H1 (cell line): ENCODE data around the gene SLC25A22. TPM values are rescaled to one million over a fixed set of nuclear protein-coding genes. Genes with fewer than 3 reads are reported as not detected.

ENCODE experiments used
- CTCF ChIA-PET: fragments of 300-600 bp; sonication (Branson Sonifier 250); formaldehyde crosslinking; loops from one replicate; lab custom pipeline; 2021; ENCODE audit not compliant: partially characterized antibody; lab: Charles Lee
- POLR2A ChIA-PET: fragments of 300-600 bp; sonication (Branson Sonifier 250); formaldehyde crosslinking; loops from one replicate; lab custom pipeline; 2021; ENCODE audit warnings: inconsistent platforms; ENCODE audit not compliant: partially characterized antibody; lab: Charles Lee
- DNase-seq, 2 experiments: peaks; one replicate each; pipeline versions ENCODE4 v3.0.0 to v3.0.0-alpha.2; 2010 to 2022; ENCODE audit warnings: low spot score in 2 of 2, low read depth in 1 of 2, mixed read lengths in 1 of 2
- FAIRE-seq: peaks from 2 replicates; lab custom pipeline; 2011; peaks lifted over from hg19 to GRCh38; lab: Jason Lieb, UNC
- H2AFZ ChIP-seq: 2 replicates; pipeline ENCODE4 v1.8.1; 2012; ENCODE audit warnings: low read length, inconsistent platforms
- H2AK5ac ChIP-seq: 2 replicates; pipeline ENCODE4 v1.6.1; 2013; ENCODE audit warnings: low read depth, low read length
- H2BK120ac ChIP-seq: replicated peaks from 2 replicates; pipeline ENCODE3; 2013; ENCODE audit warnings: low read depth, low read length, inconsistent platforms
- H2BK12ac ChIP-seq: 2 replicates; pipeline ENCODE4 v1.6.1; 2013; ENCODE audit warnings: low read depth, low read length
- H2BK15ac ChIP-seq: 2 replicates; pipeline ENCODE4 v1.6.1; 2013; ENCODE audit warnings: low read length
- H2BK20ac ChIP-seq: 2 replicates; pipeline ENCODE4 v1.6.1; 2013; ENCODE audit warnings: low read length
- H2BK5ac ChIP-seq: 2 replicates; pipeline ENCODE4 v1.6.1; 2013; ENCODE audit warnings: low read depth, low read length
- H3K14ac ChIP-seq: 2 replicates; pipeline ENCODE4 v1.6.1; 2013; ENCODE audit warnings: inconsistent platforms; ENCODE audit not compliant: insufficient read length
- H3K18ac ChIP-seq: 2 replicates; pipeline ENCODE4 v1.6.1; 2013; ENCODE audit warnings: low read length; ENCODE audit errors: extremely low read depth
- H3K23ac ChIP-seq: 2 replicates; pipeline ENCODE4 v1.6.1; 2013; ENCODE audit warnings: inconsistent platforms; ENCODE audit not compliant: insufficient read length
- H3K23me2 ChIP-seq: 2 replicates; pipeline ENCODE4 v1.6.1; 2013; ENCODE audit warnings: low read depth, low read length
- H3K27ac ChIP-seq: 2 replicates; pipeline ENCODE4 v1.6.1; 2011; ENCODE audit warnings: low read depth, low read length, inconsistent platforms
- H3K27me3 ChIP-seq, 4 experiments: replicated peaks in 1 of 4; 1 replicate in 1 of 4; 2 replicates in 3 of 4; pipeline versions ENCODE4 v1.6.1 to v1.8.1; 2011 to 2013; ENCODE audit warnings: low read length in 3 of 4, mild to moderate bottlenecking in 3 of 4, inconsistent platforms in 2 of 4, mixed read lengths in 2 of 4, moderate library complexity in 1 of 4; ENCODE audit not compliant: control insufficient read depth in 3 of 4, insufficient read depth in 3 of 4; ENCODE audit errors: extremely low read depth in 1 of 4
- H3K36me3 ChIP-seq, 4 experiments: 2 replicates each; pipeline versions ENCODE4 v1.6.1 to v1.8.1; 2011 to 2013; ENCODE audit warnings: mild to moderate bottlenecking in 4 of 4, low read length in 3 of 4, moderate library complexity in 2 of 4, control low read depth in 1 of 4, inconsistent platforms in 1 of 4; ENCODE audit not compliant: insufficient read depth in 4 of 4, control insufficient read depth in 2 of 4
- H3K4ac ChIP-seq: replicated peaks from 2 replicates; pipeline ENCODE3; 2013; ENCODE audit warnings: low read length, low read depth, mixed read lengths, inconsistent platforms; ENCODE audit not compliant: insufficient read length
- H3K4me1 ChIP-seq, 4 experiments: replicated peaks in 1 of 4; 1 replicate in 1 of 4; 2 replicates in 3 of 4; pipeline versions ENCODE4 v1.6.1 to v1.8.1; 2011 to 2013; ENCODE audit warnings: low read length in 3 of 4, inconsistent platforms in 2 of 4, mixed read lengths in 1 of 4; ENCODE audit not compliant: insufficient read depth in 4 of 4, control insufficient read depth in 3 of 4
- H3K4me2 ChIP-seq, 2 experiments: 2 replicates each; pipeline versions ENCODE4 v1.6.1 to v1.8.1; 2011 to 2013; ENCODE audit warnings: low read depth in 2 of 2, low read length in 2 of 2, control low read depth in 1 of 2, inconsistent platforms in 1 of 2, mild to moderate bottlenecking in 1 of 2; ENCODE audit not compliant: insufficient read depth in 1 of 2
- H3K4me3 ChIP-seq, 4 experiments: fragments of 200-600, 300-600 bp in 1 of 4; sonication (generic), shearing (Covaris generic), sonication (Bioruptor Twin) in 1 of 4; 2 replicates each; pipeline versions ENCODE4 v1.5.1 to v1.8.1; 2011 to 2016; ENCODE audit warnings: low read length in 4 of 4, low read depth in 3 of 4, control low read depth in 2 of 4, inconsistent platforms in 2 of 4, mild to moderate bottlenecking in 2 of 4, mixed read lengths in 1 of 4, moderate library complexity in 1 of 4; ENCODE audit not compliant: insufficient read depth in 2 of 4; ENCODE audit errors: extremely low read depth in 1 of 4
- H3K56ac ChIP-seq: replicated peaks from 2 replicates; pipeline ENCODE3; 2013; ENCODE audit warnings: low read depth, mild to moderate bottlenecking, mixed read lengths, low read length, inconsistent platforms; ENCODE audit not compliant: insufficient read length
- H3K79me1 ChIP-seq: 2 replicates; pipeline ENCODE4 v1.6.1; 2013; ENCODE audit warnings: low read depth, low read length, control low read depth
- H3K79me2 ChIP-seq, 2 experiments: 2 replicates each; pipeline versions ENCODE4 v1.6.1 to v1.8.1; 2012 to 2013; ENCODE audit warnings: low read length in 2 of 2, mild to moderate bottlenecking in 2 of 2, inconsistent platforms in 1 of 2; ENCODE audit not compliant: insufficient read depth in 2 of 2, control insufficient read depth in 1 of 2
- H3K9ac ChIP-seq, 4 experiments: replicated peaks in 1 of 4; 1 replicate in 1 of 4; 2 replicates in 3 of 4; pipeline versions ENCODE4 v1.6.1 to v1.8.1; 2011 to 2013; ENCODE audit warnings: low read depth in 3 of 4, low read length in 3 of 4, control low read depth in 2 of 4, mild to moderate bottlenecking in 2 of 4, moderate library complexity in 2 of 4, inconsistent platforms in 1 of 4; ENCODE audit errors: extremely low read depth in 1 of 4
- H3K9me3 ChIP-seq, 2 experiments: 2 replicates each; pipeline versions ENCODE4 v1.6.1 to v1.8.1; 2012 to 2013; ENCODE audit warnings: mild to moderate bottlenecking in 2 of 2, moderate library complexity in 2 of 2, control low read depth in 1 of 2, inconsistent platforms in 1 of 2, low read depth in 1 of 2, low read length in 1 of 2, mixed read lengths in 1 of 2; ENCODE audit not compliant: insufficient read depth in 2 of 2
- H4K20me1 ChIP-seq, 2 experiments: replicated peaks in 1 of 2; 2 replicates each; pipeline versions ENCODE3 to v1.8.1; 2011 to 2013; ENCODE audit warnings: inconsistent platforms in 2 of 2, low read length in 2 of 2, mild to moderate bottlenecking in 1 of 2; ENCODE audit not compliant: insufficient read depth in 2 of 2, control insufficient read depth in 1 of 2
- H4K5ac ChIP-seq: 2 replicates; pipeline ENCODE4 v1.6.1; 2013; ENCODE audit warnings: low read length, low read depth, mixed read lengths, inconsistent platforms; ENCODE audit not compliant: insufficient read length
- H4K8ac ChIP-seq: 2 replicates; pipeline ENCODE4 v1.8.0; 2013; ENCODE audit warnings: mild to moderate bottlenecking, moderate library complexity, low read length, inconsistent platforms; ENCODE audit not compliant: insufficient read depth; ENCODE audit errors: extremely low read depth
- H4K91ac ChIP-seq: replicated peaks from 2 replicates; pipeline ENCODE3; 2013; ENCODE audit warnings: low read length, mixed read lengths, inconsistent platforms; ENCODE audit not compliant: insufficient read length
- RNF2 ChIP-seq: fragments of 200-900, 300-1000 bp; sonication (generic); IDR thresholded peaks from 2 replicates; pipeline ENCODE4 v1.7.1; 2016; ENCODE audit warnings: borderline replicate concordance, low read depth, mild to moderate bottlenecking, antibody characterized with exemption, low read length; ENCODE audit not compliant: poor library complexity, severe bottlenecking; ENCODE audit errors: missing control alignments
- SP1 ChIP-seq: IDR thresholded peaks from 2 replicates; pipeline ENCODE4 v1.6.1; 2011; ENCODE audit warnings: low read depth, low read length
- SUZ12 ChIP-seq: fragments of 200-600 bp; sonication (generic); IDR thresholded peaks from 2 replicates; pipeline ENCODE4 v1.6.1; 2012; ENCODE audit warnings: mild to moderate bottlenecking, inconsistent platforms, low read length, moderate library complexity, mixed read lengths
- YY1 ChIP-seq: IDR thresholded peaks from 2 replicates; pipeline ENCODE4 v1.6.1; 2011; ENCODE audit warnings: low read depth, mild to moderate bottlenecking, low read length
- WGBS, 2 experiments: shearing (Covaris generic) in 1 of 2; methylation state at CpG; one replicate each; pipeline versions ENCODE4 v1.1.6 to v1.1.7; 2013 to 2015; ENCODE audit warnings: low lambda C conversion rate in 2 of 2, mixed read lengths in 2 of 2, inconsistent platforms in 1 of 2, low coverage in 1 of 2, missing lambda C conversion rate in 1 of 2; ENCODE audit not compliant: insufficient replicate concordance in 2 of 2, insufficient coverage in 1 of 2, insufficient read length in 1 of 2; ENCODE audit errors: extremely low coverage in 1 of 2, missing lambda C conversion rate in 1 of 2; 5-methylcytosine and 5-hydroxymethylcytosine counted together
- polyA plus RNA-seq, 7 experiments: library from polyadenylated mRNA; depleted of rRNA in 3 of 7; stranded (reverse) in 5 of 7; unstranded in 2 of 7; fragments of >200 nt in 5 of 7; fragments of 200-250 nt in 2 of 7; gene quantifications; 1 replicate in 5 of 7; 2 replicates in 1 of 7; 4 replicates in 1 of 7; pipeline versions ENCODE4 v1.2.1 to v1.2.3, GENCODE V29; 2011 to 2013; ENCODE audit warnings: missing spikeins in 2 of 7, mixed read lengths in 2 of 7
- total RNA-seq: library from RNA; stranded (reverse); fragmentation: NEBNext Ultra II Directional; extraction: Animal tissue kit (Norgen Biotek cat#: 25700); gene quantifications from 2 replicates; pipeline ENCODE4 v1.2.1, GENCODE V29; 2021

The SLC25A22 gene
- total and polyA plus RNA-seq, 2 of the 8 experiments (the other 6 are each of a cell fraction or from before 2014, with no cell fraction given) = 31.5 to 48.0 TPM

GRCh38 chr11:833849-834311 lies 35.8 kb upstream of the SLC25A22 start:
- H2BK20ac ChIP-seq = no peak overlapping the region
- H3K9me3 ChIP-seq = no peaks in the 10 kb centered on the region
- no peak overlapping the region for H3K4ac ChIP-seq
- no peak overlapping the region for H2AK5ac ChIP-seq
- H3K27ac ChIP-seq = no peak overlapping the region
- peaks cover 2 to 29% of the 10 kb centered on the region in 2 experiments for H4K20me1 ChIP-seq
- no peaks in the 10 kb centered on the region; a peak in 1 of 4 replicates for H3K79me2 ChIP-seq
- peak overlapping the region; percentile 81 to 84 for H3K4me2 ChIP-seq
- no peak for FAIRE-seq
- no peak overlapping the region for H2AFZ ChIP-seq
- H3K23me2 ChIP-seq = peaks cover 29% of the 10 kb centered on the region
- no peak overlapping the region for H2BK120ac ChIP-seq
- CTCF ChIA-PET = interaction anchor here (1.2 to 2.5 kb wide), 5 partner anchors 11 to 35 kb away, joined by 3 to 17 read pairs (median 5); partner anchors contain the start of gene PNPLA2
- peak overlapping the region in 1 of 4 experiments; percentile 62; a peak in 2 of 7 replicates for H3K9ac ChIP-seq
- POLR2A ChIA-PET = interaction anchor here (1.0 to 53.0 kb wide), 5 partner anchors 4 to 466 kb away, joined by 3 to 1917 read pairs (median 234); partner anchors contain the start of genes CD151, CEND1, CRACR2B and PIDD1
- no peak for DNase-seq
- H2BK5ac ChIP-seq = no peak overlapping the region
- no peak for TF ChIP-seq SP1
- no peak for TF ChIP-seq SUZ12
- TF ChIP-seq RNF2 = no peak
- no peak for TF ChIP-seq YY1
- H3K23ac ChIP-seq = no peak overlapping the region
- H2BK12ac ChIP-seq = 0 out of 2 replicates have a peak overlapping the region, but pooled peaks have one; percentile 23
- no peak overlapping the region for H4K5ac ChIP-seq
- H4K91ac ChIP-seq = no peak overlapping the region
- peak overlapping the region; percentile 51 to 76 (median 58); a peak in 6 of 8 replicates for H3K4me3 ChIP-seq
- H3K14ac ChIP-seq = no peak overlapping the region
- H3K56ac ChIP-seq = no peak overlapping the region
- H3K18ac ChIP-seq = no peak overlapping the region
- peaks cover 6 to 28% (median 24%) of the 10 kb centered on the region in 4 experiments for H3K27me3 ChIP-seq
- H4K8ac ChIP-seq = no peak overlapping the region; the same call in 1 of the 2 replicates
- peaks cover 0 to 45% (median 34%) of the 10 kb centered on the region in 4 experiments; a peak in 6 of 7 replicates for H3K4me1 ChIP-seq
- H2BK15ac ChIP-seq = no peak overlapping the region
- H3K79me1 ChIP-seq = no peaks in the 10 kb centered on the region; the same call in 1 of the 2 replicates
- peaks cover 0 to 18% (median 10%) of the 10 kb centered on the region in 4 experiments; a peak in 5 of 8 replicates for H3K36me3 ChIP-seq
- 69% methylated on average over 8 of the region's 9 CpGs; no CpG with 5 or more reads in 1 of the 2 experiments for WGBS, 2 experiments
